GM23338 (cell line): ENCODE data around the gene MAP2K4. TPM values are rescaled to one million over a fixed set of nuclear protein-coding genes. Genes with fewer than 3 reads are reported as not detected.

Experiments
- ATAC-seq: fragments of 200-7000 bp; cut with Tn5 transposase; 3 replicates; pipeline ENCODE4 v1.9.1; 2020
- DNase-seq: peaks from one replicate; pipeline ENCODE4 v3.0.0-alpha.2; 2015; ENCODE audit warnings: low spot score
- H2AFZ ChIP-seq: fragments of 200-600 bp; sonication (generic); 2 replicates; pipeline ENCODE4 v1.8.0; 2016; ENCODE audit warnings: antibody characterized with exemption, mild to moderate bottlenecking, moderate library complexity
- H3F3A ChIP-seq: fragments of 200-600 bp; sonication (generic); replicated peaks from 2 replicates; pipeline ENCODE4 v1.8.0; 2017; ENCODE audit warnings: antibody characterized with exemption, mixed run types, low read depth
- H3K27ac ChIP-seq: fragments of 200-600 bp; sonication (generic); 2 replicates; pipeline ENCODE4 v1.6.1; 2016; ENCODE audit warnings: low read depth
- H3K27me3 ChIP-seq: fragments of 200-600 bp; sonication (generic); 2 replicates; pipeline ENCODE4 v1.8.0; 2016; ENCODE audit warnings: mild to moderate bottlenecking, mixed run types, moderate library complexity; ENCODE audit not compliant: insufficient read depth
- H3K36me3 ChIP-seq: fragments of 200-600 bp; sonication (generic); 2 replicates; pipeline ENCODE4 v1.8.0; 2016; ENCODE audit warnings: mild to moderate bottlenecking; ENCODE audit not compliant: insufficient read depth
- H3K4me1 ChIP-seq: fragments of 200-600 bp; sonication (generic); 2 replicates; pipeline ENCODE4 v1.8.0; 2016; ENCODE audit warnings: mild to moderate bottlenecking, moderate library complexity; ENCODE audit not compliant: insufficient read depth
- H3K4me2 ChIP-seq: fragments of 200-600 bp; sonication (generic); 2 replicates; pipeline ENCODE4 v1.7.1; 2017; ENCODE audit warnings: mixed run types
- H3K4me3 ChIP-seq: fragments of 200-600 bp; sonication (generic); 2 replicates; pipeline ENCODE4 v1.6.1; 2016; ENCODE audit warnings: mixed run types
- H3K79me2 ChIP-seq: fragments of 200-600 bp; sonication (generic); replicated peaks from 2 replicates; pipeline ENCODE4 v1.8.0; 2017; ENCODE audit warnings: mild to moderate bottlenecking; ENCODE audit not compliant: insufficient read depth
- H3K9me2 ChIP-seq: fragments of 200-600 bp; sonication (generic); 2 replicates; pipeline ENCODE4 v1.8.0; 2017; ENCODE audit not compliant: insufficient read depth
- H4K20me1 ChIP-seq: fragments of 200-600 bp; sonication (generic); replicated peaks from 2 replicates; pipeline ENCODE4 v1.8.0; 2017; ENCODE audit warnings: mild to moderate bottlenecking; ENCODE audit not compliant: insufficient read depth
- H3K27ac Mint-ChIP-seq: 2 replicates; pipeline ENCODE4 v1.8.0; 2020; ENCODE audit warnings: inconsistent platforms, mild to moderate bottlenecking, moderate library complexity, mixed read lengths
- H3K27me3 Mint-ChIP-seq: 3 replicates; pipeline ENCODE4 v1.8.0; 2022; ENCODE audit warnings: low read depth, mild to moderate bottlenecking, moderate library complexity, mixed read lengths, inconsistent platforms; ENCODE audit not compliant: insufficient read depth, poor library complexity
- H3K36me3 Mint-ChIP-seq: 3 replicates; pipeline ENCODE4 v1.8.0; 2021; ENCODE audit warnings: low read depth, mild to moderate bottlenecking, inconsistent platforms, moderate library complexity, mixed read lengths
- H3K4me1 Mint-ChIP-seq: 3 replicates; pipeline ENCODE4 v1.8.0; 2020; ENCODE audit warnings: mild to moderate bottlenecking, inconsistent platforms, mixed read lengths
- H3K4me3 Mint-ChIP-seq: 3 replicates; pipeline ENCODE4 v1.8.0; 2021; ENCODE audit warnings: moderate library complexity, mild to moderate bottlenecking, inconsistent platforms, mixed read lengths
- H3K9me3 Mint-ChIP-seq: 3 replicates; pipeline ENCODE4 v1.8.0; 2020; ENCODE audit warnings: moderate library complexity, mild to moderate bottlenecking, inconsistent platforms, mixed read lengths
- CREB1 ChIP-seq: fragments of 250-450 bp; sonication (Bioruptor Pico); IDR thresholded peaks from 2 replicates; pipeline ENCODE4 v1.5.0; 2020; ENCODE audit warnings: low read depth, mild to moderate bottlenecking, moderate library complexity
- CTCF ChIP-seq, 2 experiments: fragments of 200-600 bp in 1 of 2; sonication (generic) in 1 of 2; conservative IDR thresholded peaks; 2 replicates each; pipeline versions ENCODE4 v1.5.1 to v1.6.1; 2016 to 2017; ENCODE audit warnings: antibody characterized with exemption in 2 of 2, low read depth in 2 of 2, mild to moderate bottlenecking in 2 of 2, moderate library complexity in 1 of 2
- ETS1 ChIP-seq: IDR thresholded peaks from 2 replicates; pipeline ENCODE4 v1.6.1; 2016; ENCODE audit warnings: antibody characterized with exemption
- EZH2 ChIP-seq: fragments of 200-600 bp; sonication (generic); IDR thresholded peaks from one replicate; pipeline ENCODE4 v1.8.0; 2017; ENCODE audit warnings: antibody characterized with exemption, mild to moderate bottlenecking, low read depth; ENCODE audit not compliant: unreplicated experiment
- EZH2phosphoT487 ChIP-seq: fragments of 200-600 bp; sonication (generic); IDR thresholded peaks from one replicate; pipeline ENCODE4 v1.8.1; 2018; ENCODE audit warnings: antibody characterized with exemption; ENCODE audit not compliant: unreplicated experiment
- JUNB ChIP-seq: IDR thresholded peaks from one replicate; pipeline ENCODE4 v1.6.1; 2016; ENCODE audit warnings: antibody characterized with exemption; ENCODE audit not compliant: unreplicated experiment
- NANOG ChIP-seq: IDR thresholded peaks from 2 replicates; pipeline ENCODE4 v1.6.1; 2016; ENCODE audit warnings: antibody characterized with exemption, borderline replicate concordance
- POLR2AphosphoS5 ChIP-seq: IDR thresholded peaks from 2 replicates; pipeline ENCODE4 v1.6.1; 2016; ENCODE audit warnings: antibody characterized with exemption, low read depth
- STAT1 ChIP-seq: IDR thresholded peaks from one replicate; pipeline ENCODE4 v1.6.1; 2016; ENCODE audit warnings: antibody characterized with exemption; ENCODE audit not compliant: unreplicated experiment
- ZNF114 ChIP-seq: fragments of 250-450 bp; sonication (Bioruptor Pico); IDR thresholded peaks from 2 replicates; pipeline ENCODE4 v1.5.0; 2020; ENCODE audit warnings: mild to moderate bottlenecking, moderate library complexity
- ZNF331 ChIP-seq: fragments of 250-450 bp; sonication (Bioruptor Pico); IDR thresholded peaks from 2 replicates; pipeline ENCODE4 v1.5.0; 2020; ENCODE audit warnings: low read depth, mild to moderate bottlenecking, moderate library complexity
- polyA plus RNA-seq: library from polyadenylated mRNA; unstranded; fragments of >200 nt; fragmentation: Nextera tagmentation; extraction: Ambion mirVana; gene quantifications from 2 replicates; pipeline ENCODE4 v1.2.1, GENCODE V29; 2016
- total RNA-seq: library from RNA; depleted of rRNA; stranded (reverse); fragments of >200 nt; shearing (Covaris generic); gene quantifications from 2 replicates; pipeline ENCODE4 v1.2.3, GENCODE V29; 2014
- TF ChIP-seq, protein P1 (sequence below): fragments of 250-450 bp; sonication (Bioruptor Pico); IDR thresholded peaks from 2 replicates; pipeline ENCODE4 v1.5.0; 2020; ENCODE audit warnings: mild to moderate bottlenecking, moderate library complexity

Gene MAP2K4
- total and polyA plus RNA-seq, 2 experiments from 2014 or later: 25.3 to 36.4 TPM

DNA sequence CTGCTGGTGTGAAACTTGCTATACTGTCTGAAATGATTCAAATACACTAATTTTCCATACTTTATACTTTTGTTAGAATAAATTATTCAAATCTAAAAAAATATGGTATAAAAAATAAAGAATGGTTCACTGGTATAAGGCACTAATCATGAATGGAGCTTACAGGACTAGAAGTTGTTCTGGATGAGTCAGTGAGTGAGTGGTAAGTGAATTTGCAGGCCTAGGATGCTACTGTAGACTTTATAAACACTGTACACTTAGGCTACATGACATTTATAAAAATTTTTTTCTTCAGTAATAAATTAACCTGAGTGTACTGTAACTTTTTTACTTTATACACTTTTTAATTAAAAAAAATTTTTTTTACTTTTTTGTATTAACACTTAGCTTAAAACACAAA lies 95.5 kb downstream of the MAP2K4 start:
- ATAC-seq (no peak), DNase-seq (no peak)
- Histone ChIP-seq H3K27me3 (no peaks in the 10 kb centered on the region), H3K27ac (no peak overlapping the region), H3F3A (no peaks in the 10 kb centered on the region), H3K79me2 (no peaks in the 10 kb centered on the region), H2AFZ (no peak overlapping the region), H3K4me2 (no peak overlapping the region), H3K9me2 (no peaks in the 10 kb centered on the region), H3K4me3 (no peak overlapping the region), H3K4me1 (peaks cover 7% of the 10 kb centered on the region; the same call in 1 of the 2 replicates), H4K20me1 (no peaks in the 10 kb centered on the region), H3K36me3 (no peaks in the 10 kb centered on the region)
- TF ChIP-seq EZH2phosphoT487 (no peak), STAT1 (no peak), POLR2AphosphoS5 (no peak), NANOG (no peak), CREB1 (no peak), JUNB (no peak), ZNF114 (CRISPR knock-in tag) (no peak), EZH2 (no peak), ETS1 (no peak)
- Mint-ChIP-seq H3K36me3 (peaks cover 47% of the 10 kb centered on the region), H3K4me3 (no peak overlapping the region), H3K4me1 (peaks cover 6% of the 10 kb centered on the region; the same call in 2 of the 3 replicates), H3K9me3 (no peaks in the 10 kb centered on the region), H3K27ac (no peak overlapping the region), H3K27me3 (no peaks in the 10 kb centered on the region)

DNA sequence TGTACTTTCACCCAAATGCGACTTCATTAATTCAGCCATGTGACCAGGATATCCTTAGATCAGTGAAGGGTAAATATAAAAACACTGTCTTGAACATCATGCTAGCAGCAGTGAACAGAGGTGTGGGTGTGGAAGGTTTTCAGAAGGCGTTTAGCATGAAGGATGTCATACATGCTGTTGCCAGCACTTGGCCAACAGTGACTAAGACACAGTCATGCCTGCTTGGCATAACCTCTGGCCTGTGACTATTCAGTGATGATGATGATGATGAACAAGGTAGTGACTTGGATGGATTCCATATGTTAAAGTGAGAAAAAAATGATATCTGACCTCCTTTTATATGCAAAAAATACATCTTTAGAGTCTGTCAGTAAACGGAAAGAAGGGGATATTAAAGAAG lies 97.9 kb downstream of the MAP2K4 start:
- Histone ChIP-seq H3K36me3 (no peaks in the 10 kb centered on the region), H2AFZ (no peak overlapping the region), H3K79me2 (peaks cover 2% of the 10 kb centered on the region; the same call in 1 of the 2 replicates), H3K9me2 (no peaks in the 10 kb centered on the region), H3K27ac (no peak overlapping the region), H3K27me3 (no peaks in the 10 kb centered on the region), H3F3A (no peaks in the 10 kb centered on the region), H4K20me1 (no peaks in the 10 kb centered on the region), H3K4me3 (no peak overlapping the region), H3K4me1 (peaks cover 30% of the 10 kb centered on the region), H3K4me2 (no peak overlapping the region)
- H3K36me3 Mint-ChIP-seq: peaks cover 27% of the 10 kb centered on the region; the same call in 2 of the 3 replicates
- H3K4me3 Mint-ChIP-seq: no peak overlapping the region
- no peak for ATAC-seq
- DNase-seq: no peak
- H3K27ac Mint-ChIP-seq: no peak overlapping the region
- H3K27me3 Mint-ChIP-seq: no peaks in the 10 kb centered on the region
- H3K4me1 Mint-ChIP-seq: peaks cover 27% of the 10 kb centered on the region
- no peaks in the 10 kb centered on the region for H3K9me3 Mint-ChIP-seq
- TF ChIP-seq STAT1 (no peak), POLR2AphosphoS5 (no peak), CTCF (conservative IDR thresholded peaks at IDR 0.05; ENCODE audit: low read depth in 2 of 2) (no peak), ETS1 (no peak), EZH2 (no peak), ZNF114 (CRISPR knock-in tag) (no peak), EZH2phosphoT487 (no peak), ZNF331 (no peak)
- TF ChIP-seq, protein P1, sequence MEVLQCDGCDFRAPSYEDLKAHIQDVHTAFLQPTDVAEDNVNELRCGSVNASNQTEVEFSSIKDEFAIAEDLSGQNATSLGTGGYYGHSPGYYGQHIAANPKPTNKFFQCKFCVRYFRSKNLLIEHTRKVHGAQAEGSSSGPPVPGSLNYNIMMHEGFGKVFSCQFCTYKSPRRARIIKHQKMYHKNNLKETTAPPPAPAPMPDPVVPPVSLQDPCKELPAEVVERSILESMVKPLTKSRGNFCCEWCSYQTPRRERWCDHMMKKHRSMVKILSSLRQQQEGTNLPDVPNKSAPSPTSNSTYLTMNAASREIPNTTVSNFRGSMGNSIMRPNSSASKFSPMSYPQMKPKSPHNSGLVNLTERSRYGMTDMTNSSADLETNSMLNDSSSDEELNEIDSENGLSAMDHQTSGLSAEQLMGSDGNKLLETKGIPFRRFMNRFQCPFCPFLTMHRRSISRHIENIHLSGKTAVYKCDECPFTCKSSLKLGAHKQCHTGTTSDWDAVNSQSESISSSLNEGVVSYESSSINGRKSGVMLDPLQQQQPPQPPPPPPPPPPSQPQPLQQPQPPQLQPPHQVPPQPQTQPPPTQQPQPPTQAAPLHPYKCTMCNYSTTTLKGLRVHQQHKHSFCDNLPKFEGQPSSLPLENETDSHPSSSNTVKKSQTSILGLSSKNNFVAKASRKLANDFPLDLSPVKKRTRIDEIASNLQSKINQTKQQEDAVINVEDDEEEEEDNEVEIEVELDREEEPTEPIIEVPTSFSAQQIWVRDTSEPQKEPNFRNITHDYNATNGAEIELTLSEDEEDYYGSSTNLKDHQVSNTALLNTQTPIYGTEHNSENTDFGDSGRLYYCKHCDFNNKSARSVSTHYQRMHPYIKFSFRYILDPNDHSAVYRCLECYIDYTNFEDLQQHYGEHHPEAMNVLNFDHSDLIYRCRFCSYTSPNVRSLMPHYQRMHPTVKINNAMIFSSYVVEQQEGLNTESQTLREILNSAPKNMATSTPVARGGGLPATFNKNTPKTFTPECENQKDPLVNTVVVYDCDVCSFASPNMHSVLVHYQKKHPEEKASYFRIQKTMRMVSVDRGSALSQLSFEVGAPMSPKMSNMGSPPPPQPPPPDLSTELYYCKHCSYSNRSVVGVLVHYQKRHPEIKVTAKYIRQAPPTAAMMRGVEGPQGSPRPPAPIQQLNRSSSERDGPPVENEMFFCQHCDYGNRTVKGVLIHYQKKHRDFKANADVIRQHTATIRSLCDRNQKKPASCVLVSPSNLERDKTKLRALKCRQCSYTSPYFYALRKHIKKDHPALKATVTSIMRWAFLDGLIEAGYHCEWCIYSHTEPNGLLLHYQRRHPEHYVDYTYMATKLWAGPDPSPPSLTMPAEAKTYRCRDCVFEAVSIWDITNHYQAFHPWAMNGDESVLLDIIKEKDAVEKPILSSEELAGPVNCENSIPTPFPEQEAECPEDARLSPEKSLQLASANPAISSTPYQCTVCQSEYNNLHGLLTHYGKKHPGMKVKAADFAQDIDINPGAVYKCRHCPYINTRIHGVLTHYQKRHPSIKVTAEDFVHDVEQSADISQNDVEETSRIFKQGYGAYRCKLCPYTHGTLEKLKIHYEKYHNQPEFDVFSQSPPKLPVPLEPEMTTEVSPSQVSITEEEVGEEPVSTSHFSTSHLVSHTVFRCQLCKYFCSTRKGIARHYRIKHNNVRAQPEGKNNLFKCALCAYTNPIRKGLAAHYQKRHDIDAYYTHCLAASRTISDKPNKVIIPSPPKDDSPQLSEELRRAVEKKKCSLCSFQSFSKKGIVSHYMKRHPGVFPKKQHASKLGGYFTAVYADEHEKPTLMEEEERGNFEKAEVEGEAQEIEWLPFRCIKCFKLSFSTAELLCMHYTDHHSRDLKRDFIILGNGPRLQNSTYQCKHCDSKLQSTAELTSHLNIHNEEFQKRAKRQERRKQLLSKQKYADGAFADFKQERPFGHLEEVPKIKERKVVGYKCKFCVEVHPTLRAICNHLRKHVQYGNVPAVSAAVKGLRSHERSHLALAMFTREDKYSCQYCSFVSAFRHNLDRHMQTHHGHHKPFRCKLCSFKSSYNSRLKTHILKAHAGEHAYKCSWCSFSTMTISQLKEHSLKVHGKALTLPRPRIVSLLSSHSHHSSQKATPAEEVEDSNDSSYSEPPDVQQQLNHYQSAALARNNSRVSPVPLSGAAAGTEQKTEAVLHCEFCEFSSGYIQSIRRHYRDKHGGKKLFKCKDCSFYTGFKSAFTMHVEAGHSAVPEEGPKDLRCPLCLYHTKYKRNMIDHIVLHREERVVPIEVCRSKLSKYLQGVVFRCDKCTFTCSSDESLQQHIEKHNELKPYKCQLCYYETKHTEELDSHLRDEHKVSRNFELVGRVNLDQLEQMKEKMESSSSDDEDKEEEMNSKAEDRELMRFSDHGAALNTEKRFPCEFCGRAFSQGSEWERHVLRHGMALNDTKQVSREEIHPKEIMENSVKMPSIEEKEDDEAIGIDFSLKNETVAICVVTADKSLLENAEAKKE (CRISPR knock-in tag): no peak
